K562 (cell line): ENCODE data around the gene RAB6A. TPM values are rescaled to one million over a fixed set of nuclear protein-coding genes. Genes with fewer than 3 reads are reported as not detected.

Source experiments
- CCAR2 ChIP-seq: fragments of 200-400 bp; formaldehyde crosslinking; IDR thresholded peaks from 2 replicates; pipeline ENCODE4 v1.6.1; 2017; ENCODE audit warnings: mild to moderate bottlenecking, low read depth, low read length
- CCNT2 ChIP-seq: IDR thresholded peaks from 2 replicates; pipeline ENCODE4 v1.6.1; 2011; ENCODE audit warnings: borderline replicate concordance, low read depth, mild to moderate bottlenecking, moderate library complexity, mixed read lengths, low read length; ENCODE audit not compliant: insufficient read length; ENCODE audit errors: extremely low read depth
- CTCF ChIP-seq, 3 experiments: IDR thresholded peaks in 2 of 3; conservative IDR thresholded peaks in 1 of 3; 2 replicates each; pipeline ENCODE4 v1.5.1; 2011 to 2012; ENCODE audit warnings: low read length in 3 of 3, mild to moderate bottlenecking in 3 of 3, control low read depth in 2 of 3, improper control_type of control experiment in 1 of 3, inconsistent platforms in 1 of 3, low read depth in 1 of 3, mixed read lengths in 1 of 3, moderate library complexity in 1 of 3; ENCODE audit not compliant: insufficient read depth in 2 of 3
- DEAF1 ChIP-seq: fragments of 450-650 bp; formaldehyde crosslinking; IDR thresholded peaks from 2 replicates; pipeline ENCODE4 v1.4.0; 2020; ENCODE audit warnings: mild to moderate bottlenecking, moderate library complexity
- FOXK1 ChIP-seq: sonication (generic); formaldehyde crosslinking; IDR thresholded peaks from 2 replicates; pipeline ENCODE4 v1.8.0; 2022; ENCODE audit warnings: missing genetic modification reagents, mild to moderate bottlenecking, borderline replicate concordance
- MAZ ChIP-seq, 2 experiments: fragments of 450-650 bp in 1 of 2; sonication (generic) in 1 of 2; formaldehyde crosslinking; IDR thresholded peaks in 1 of 2; conservative IDR thresholded peaks in 1 of 2; 2 replicates each; pipeline versions ENCODE4 v1.4.0 to v1.5.0; 2020; ENCODE audit warnings: mild to moderate bottlenecking in 1 of 2, missing genetic modification reagents in 1 of 2
- RAD21 ChIP-seq, 2 experiments: fragments of 250-450 bp in 1 of 2; fragments of 450-650 bp in 1 of 2; sonication (Bioruptor Pico) in 1 of 2; formaldehyde crosslinking in 1 of 2; IDR thresholded peaks in 1 of 2; conservative IDR thresholded peaks in 1 of 2; 2 replicates each; pipeline versions ENCODE4 v1.4.0 to v1.8.0; 2020 to 2022; ENCODE audit warnings: mild to moderate bottlenecking in 2 of 2, moderate library complexity in 1 of 2
- RB1 ChIP-seq: fragments of 450-650 bp; IDR thresholded peaks from 2 replicates; pipeline ENCODE4 v1.6.1; 2017; ENCODE audit warnings: low read depth, mild to moderate bottlenecking
- RFX7 ChIP-seq: fragments of 250-450 bp; sonication (Bioruptor Pico); IDR thresholded peaks from 2 replicates; pipeline ENCODE4 v1.5.1; 2021; ENCODE audit warnings: mild to moderate bottlenecking
- THRB ChIP-seq: fragments of 450-650 bp; formaldehyde crosslinking; conservative IDR thresholded peaks from 2 replicates; pipeline ENCODE4 v1.4.0; 2022; ENCODE audit warnings: mild to moderate bottlenecking, missing genetic modification characterization
- ZNF12 ChIP-seq: sonication (generic); formaldehyde crosslinking; IDR thresholded peaks from 2 replicates; pipeline ENCODE4 v1.4.0; 2020; ENCODE audit warnings: mild to moderate bottlenecking, missing genetic modification reagents
- ZNF318 ChIP-seq, 2 experiments: fragments of 450-650 bp; IDR thresholded peaks; 2 replicates each; pipeline ENCODE4 v1.6.1; 2016; ENCODE audit warnings: mild to moderate bottlenecking in 2 of 2, borderline replicate concordance in 1 of 2, low read depth in 1 of 2, moderate library complexity in 1 of 2
- polyA plus RNA-seq, 8 experiments: library from polyadenylated mRNA; depleted of rRNA in 4 of 8; stranded (reverse) in 5 of 8; unstranded in 3 of 8; fragments of >200 nt; fragmentation: Nextera tagmentation in 2 of 8; fragmentation: Illumina TruSeq in 1 of 8; extraction: Ambion mirVana in 2 of 8; extraction: Trizol in 1 of 8; gene quantifications; 2 replicates each; pipeline versions ENCODE4 v1.2.1 to v1.2.3, GENCODE V29; 2011 to 2014; ENCODE audit warnings: inconsistent platforms in 1 of 8, missing spikeins in 1 of 8
- total RNA-seq, 7 experiments: library from RNA; depleted of rRNA in 6 of 7; stranded (reverse); fragments of >200 nt in 6 of 7; fragmentation: Illumina TruSeq in 2 of 7; extraction: Trizol in 2 of 7; gene quantifications; 2 replicates each; pipeline versions ENCODE4 v1.2.1 to v1.2.3, GENCODE V29; 2011 to 2021; ENCODE audit warnings: low replicate concordance in 1 of 7

Gene RAB6A
- total and polyA plus RNA-seq, 9 of the 15 experiments (the other 6 are each of a cell fraction or from before 2014, with no cell fraction given), result 14.0 to 95.3 (median 45.4) TPM

GRCh38 chr11:73625696-73626318 is 135.1 kb downstream of the RAB6A start (continued):
- TF ChIP-seq CTCF (IDR thresholded peaks at IDR 0.05 in 2 of 3, conservative IDR thresholded peaks at IDR 0.05 in 1 of 3; ENCODE audit: insufficient read depth in 2 of 3, low read depth in 1 of 3, low read length in 3 of 3) (peak; percentile 85 to 95 (median 91)), THRB (no peak), MAZ (CRISPR knock-in tag; conservative IDR thresholded peaks at IDR 0.05 in 1 of 2, IDR thresholded peaks at IDR 0.05 in 1 of 2) (peak in 1 of 2 experiments; percentile 18; a peak in 1 of 4 replicates), FOXK1 (CRISPR knock-in tag) (no peak), ZNF318 (IDR thresholded peaks at IDR 0.05; ENCODE audit: borderline replicate concordance in 1 of 2, low read depth in 1 of 2) (no peak), CCNT2 (no peak), RFX7 (CRISPR knock-in tag) (no peak), CCAR2 (no peak), RB1 (0 out of 2 replicates have a peak, but pooled peaks have one; percentile 20), RAD21 (CRISPR knock-in tag; conservative IDR thresholded peaks at IDR 0.05 in 1 of 2, IDR thresholded peaks at IDR 0.05 in 1 of 2) (peak; percentile 61 to 90), DEAF1 (CRISPR knock-in tag) (peak; percentile 59), ZNF12 (CRISPR knock-in tag) (no peak)
